HCT116 (cell line): ENCODE measurements around the gene TAF1C. TPM values are rescaled to one million over a fixed set of nuclear protein-coding genes. Genes with fewer than 3 reads are reported as not detected.

Experiments
- ATAC-seq: fragments of 200-7000 bp; cut with Tn5 transposase; 2 replicates; pipeline ENCODE4 v1.9.1; 2020; ENCODE audit warnings: mild to moderate bottlenecking, moderate library complexity
- BruUV-seq: library from RNA; stranded (reverse); fragments of 400-500 nt; replicated peaks from 2 replicates; lab custom pipeline; 2021; lab: Mats Ljungman, UMichigan
- CTCF ChIA-PET: fragments of 300-600 bp; sonication (Branson Sonifier 250); formaldehyde crosslinking; loops from one replicate; lab custom pipeline; 2021; ENCODE audit warnings: antibody characterized with exemption; lab: Charles Lee
- POLR2A ChIA-PET: fragments of 300-600, 350-600 bp; sonication (Branson Sonifier 250); formaldehyde crosslinking; loops from one replicate; lab custom pipeline; 2021; ENCODE audit warnings: antibody characterized with exemption; lab: Charles Lee
- RAD21 ChIA-PET, 2 experiments: fragments of 300-600 bp; sonication (Branson Sonifier 250); formaldehyde crosslinking; loops; one replicate each; lab custom pipeline; 2023; ENCODE audit warnings: low total read pairs in 2 of 2; ENCODE audit not compliant: uncharacterized antibody in 2 of 2, unreplicated experiment in 2 of 2, low non-redundant PET in 1 of 2; lab: Charles Lee
- DNase-seq: peaks from one replicate; pipeline ENCODE4 v3.0.0-alpha.2; 2010; ENCODE audit warnings: low read depth, low spot score
- H2AFZ ChIP-seq: fragments of 200-600 bp; shearing (Covaris generic), sonication (generic); 2 replicates; pipeline ENCODE4 v1.6.1; 2017; ENCODE audit warnings: low read depth, mixed run types, mixed read lengths, antibody characterized with exemption, low read length; ENCODE audit not compliant: poor library complexity, severe bottlenecking
- H3K27ac ChIP-seq: 2 replicates; pipeline ENCODE4 v1.5.1; 2012; ENCODE audit warnings: low read depth, low read length
- H3K27me3 ChIP-seq: fragments of 200-600 bp; sonication (generic); 2 replicates; pipeline ENCODE4 v1.6.1; 2016; ENCODE audit warnings: mixed run types, low read length, mixed read lengths; ENCODE audit not compliant: insufficient read depth
- H3K36me3 ChIP-seq, 2 experiments: fragments of 200-500 bp in 1 of 2; fragments of 200-600 bp in 1 of 2; sonication (Bioruptor generic) in 1 of 2; sonication (generic) in 1 of 2; 2 replicates each; pipeline versions ENCODE4 v1.5.1 to v1.6.1; 2014 to 2016; ENCODE audit warnings: low read length in 2 of 2, inconsistent platforms in 1 of 2, mixed read lengths in 1 of 2, mixed run types in 1 of 2; ENCODE audit not compliant: insufficient read depth in 2 of 2, control insufficient read depth in 1 of 2
- H3K4me1 ChIP-seq, 2 experiments: fragments of 200-600 bp in 1 of 2; sonication (generic) in 1 of 2; 2 replicates each; pipeline versions ENCODE4 v1.5.1 to v1.6.1; 2012 to 2017; ENCODE audit warnings: low read length in 2 of 2, inconsistent platforms in 1 of 2, mild to moderate bottlenecking in 1 of 2, mixed read lengths in 1 of 2, mixed run types in 1 of 2, moderate library complexity in 1 of 2; ENCODE audit not compliant: insufficient read depth in 2 of 2, control insufficient read depth in 1 of 2
- H3K4me2 ChIP-seq: fragments of 200-600 bp; sonication (generic); 2 replicates; pipeline ENCODE4 v1.6.1; 2017; ENCODE audit warnings: mixed run types, low read length, mixed read lengths
- H3K4me3 ChIP-seq, 2 experiments: fragments of 200-600 bp in 1 of 2; sonication (generic) in 1 of 2; replicated peaks in 1 of 2; 2 replicates each; pipeline ENCODE4 v1.5.1; 2011 to 2016; ENCODE audit warnings: low read length in 2 of 2, control low read depth in 1 of 2, low read depth in 1 of 2, mild to moderate bottlenecking in 1 of 2, mixed read lengths in 1 of 2, mixed run types in 1 of 2
- H3K79me2 ChIP-seq: fragments of 200-600 bp; sonication (generic); 2 replicates; pipeline ENCODE4 v1.6.1; 2017; ENCODE audit warnings: mild to moderate bottlenecking, mixed run types, low read length, moderate library complexity, mixed read lengths; ENCODE audit not compliant: insufficient read depth
- H3K9ac ChIP-seq: fragments of 200-600 bp; sonication (generic); 2 replicates; pipeline ENCODE4 v1.6.1; 2016; ENCODE audit warnings: low read length, mixed read lengths
- H3K9me2 ChIP-seq: fragments of 200-600 bp; sonication (generic), shearing (Covaris generic); 2 replicates; pipeline ENCODE4 v1.6.1; 2017; ENCODE audit warnings: mixed run types, mild to moderate bottlenecking, moderate library complexity; ENCODE audit not compliant: insufficient read depth
- H3K9me3 ChIP-seq, 2 experiments: fragments of 200-500 bp in 1 of 2; fragments of 200-600 bp in 1 of 2; sonication (Bioruptor generic) in 1 of 2; sonication (generic) in 1 of 2; 2 replicates each; pipeline ENCODE4 v1.6.1; 2014 to 2017; ENCODE audit warnings: low read length in 2 of 2, mixed read lengths in 2 of 2, inconsistent platforms in 1 of 2, low read depth in 1 of 2, mild to moderate bottlenecking in 1 of 2, mixed run types in 1 of 2, moderate library complexity in 1 of 2; ENCODE audit not compliant: control insufficient read depth in 1 of 2, insufficient read depth in 1 of 2
- H4K20me1 ChIP-seq: fragments of 200-600 bp; sonication (generic), shearing (Covaris generic); 2 replicates; pipeline ENCODE4 v1.6.1; 2017; ENCODE audit warnings: mixed run types, mild to moderate bottlenecking, moderate library complexity; ENCODE audit not compliant: insufficient read depth
- ATF3 ChIP-seq: IDR thresholded peaks from 2 replicates; pipeline ENCODE4 v1.6.1; 2012
- CBX3 ChIP-seq: IDR thresholded peaks from 2 replicates; pipeline ENCODE4 v1.6.1; 2012; ENCODE audit warnings: low read depth
- CEBPB ChIP-seq: IDR thresholded peaks from 2 replicates; pipeline ENCODE4 v1.6.1; 2012; ENCODE audit warnings: low read depth
- CTCF ChIP-seq, 3 experiments: fragments of 200-600 bp in 1 of 3; sonication (generic) in 1 of 3; IDR thresholded peaks in 2 of 3; conservative IDR thresholded peaks in 1 of 3; 2 replicates each; pipeline ENCODE4 v1.5.1; 2012 to 2017; ENCODE audit warnings: low read depth in 2 of 3, low read length in 2 of 3, antibody characterized with exemption in 1 of 3, borderline replicate concordance in 1 of 3, control low read depth in 1 of 3, mild to moderate bottlenecking in 1 of 3, mixed read lengths in 1 of 3, mixed run types in 1 of 3, moderate library complexity in 1 of 3; ENCODE audit not compliant: insufficient read depth in 1 of 3
- EGR1 ChIP-seq: IDR thresholded peaks from 2 replicates; pipeline ENCODE4 v1.6.1; 2012; ENCODE audit warnings: low read depth
- EZH2 ChIP-seq: fragments of 200-600 bp; sonication (generic); IDR thresholded peaks from 2 replicates; pipeline ENCODE4 v1.6.1; 2017; ENCODE audit warnings: antibody characterized with exemption, mixed run types
- EZH2phosphoT487 ChIP-seq: fragments of 200-600 bp; IDR thresholded peaks from 2 replicates; pipeline ENCODE4 v1.6.1; 2018; ENCODE audit warnings: antibody characterized with exemption, borderline replicate concordance
- JUND ChIP-seq: IDR thresholded peaks from 2 replicates; pipeline ENCODE4 v1.6.1; 2012
- MAX ChIP-seq: IDR thresholded peaks from 2 replicates; pipeline ENCODE4 v1.6.1; 2012
- POLR2AphosphoS5 ChIP-seq: IDR thresholded peaks from 2 replicates; pipeline ENCODE4 v1.6.1; 2011; ENCODE audit warnings: mild to moderate bottlenecking, low read depth, low read length, moderate library complexity
- REST ChIP-seq: IDR thresholded peaks from 2 replicates; pipeline ENCODE4 v1.6.1; 2012; ENCODE audit warnings: low read depth
- SP1 ChIP-seq: IDR thresholded peaks from 2 replicates; pipeline ENCODE4 v1.6.1; 2012; ENCODE audit warnings: low read depth
- SRF ChIP-seq: IDR thresholded peaks from 2 replicates; pipeline ENCODE4 v1.6.1; 2012; ENCODE audit warnings: low read depth
- TCF7L2 ChIP-seq: IDR thresholded peaks from 2 replicates; pipeline ENCODE4 v1.7.0; 2011; ENCODE audit warnings: borderline replicate concordance, inconsistent platforms; ENCODE audit not compliant: insufficient read depth, insufficient read length; ENCODE audit errors: extremely low read depth
- YY1 ChIP-seq: IDR thresholded peaks from 2 replicates; pipeline ENCODE4 v1.6.1; 2011; ENCODE audit warnings: low read length, low read depth, moderate library complexity, mild to moderate bottlenecking; ENCODE audit not compliant: insufficient replicate concordance; ENCODE audit errors: extremely low read depth
- ZBTB33 ChIP-seq: IDR thresholded peaks from 2 replicates; pipeline ENCODE4 v1.6.1; 2011; ENCODE audit warnings: mild to moderate bottlenecking, low read length, moderate library complexity; ENCODE audit not compliant: insufficient replicate concordance; ENCODE audit errors: extremely low read depth
- ZNF274 ChIP-seq: fragments of 200-500 bp; sonication (Bioruptor generic); IDR thresholded peaks from 2 replicates; pipeline ENCODE4 v1.6.1; 2014; ENCODE audit warnings: mild to moderate bottlenecking, low read depth, low read length, inconsistent platforms
- intact Hi-C: fragments of 100-400 bp; cut with micrococcal nuclease; formaldehyde crosslinking; loops from 2 replicates; pipeline ENCODE4 v1.10.0; 2022
- total RNA-seq: library from RNA; stranded (reverse); gene quantifications from one replicate; pipeline ENCODE4 v1.2.1, GENCODE V29; 2021; ENCODE audit not compliant: unreplicated experiment

The TAF1C gene
- total RNA-seq, 1 experiment from 2014 or later, result 76.3 TPM

GRCh38 chr16:84212631-84213030 lies 25.8 kb upstream of the TAF1C start (continued):
- TF ChIP-seq CTCF (IDR thresholded peaks at IDR 0.05 in 2 of 3, conservative IDR thresholded peaks at IDR 0.05 in 1 of 3; ENCODE audit: borderline replicate concordance in 1 of 3, insufficient read depth in 1 of 3, low read depth in 2 of 3, low read length in 2 of 3), result no peak
- no peak for TF ChIP-seq ZNF274
- no peak for TF ChIP-seq POLR2AphosphoS5
- no peak for TF ChIP-seq TCF7L2
- no peak for TF ChIP-seq YY1

GRCh38 chr16:84212154-84212553 lies 25.3 kb upstream of the TAF1C start:
- Histone ChIP-seq H3K4me1 (no peaks in the 10 kb centered on the region), H4K20me1 (no peaks in the 10 kb centered on the region), H3K36me3 (no peaks in the 10 kb centered on the region), H3K27me3 (no peaks in the 10 kb centered on the region), H3K27ac (no peak overlapping the region), H3K4me3 (no peak overlapping the region), H3K9me3 (no peaks in the 10 kb centered on the region), H3K79me2 (no peaks in the 10 kb centered on the region), H3K4me2 (no peak overlapping the region), H3K9ac (no peak overlapping the region), H3K9me2 (no peaks in the 10 kb centered on the region), H2AFZ (no peak overlapping the region)
- TF ChIP-seq SP1, result no peak
- TF ChIP-seq JUND, result no peak
- TF ChIP-seq ZBTB33, result no peak
- TF ChIP-seq ATF3, result no peak
- no peak for TF ChIP-seq EZH2phosphoT487
- no peak for TF ChIP-seq EZH2
- TF ChIP-seq MAX, result no peak
- TF ChIP-seq SRF, result no peak
- no peak for TF ChIP-seq CEBPB
- TF ChIP-seq YY1, result no peak
- no peak for TF ChIP-seq CBX3
- TF ChIP-seq EGR1, result no peak
- no peak for TF ChIP-seq REST
- BruUV-seq, result no TSS peak
- CTCF ChIA-PET, result no interaction called here
- DNase-seq (no peak), ATAC-seq (no peak)
- intact Hi-C loops, result no loop called here
- POLR2A ChIA-PET, result no interaction called here
- RAD21 ChIA-PET, result no interaction called here
